Activated CD8-positive, alpha-beta memory T cell treated with anti-CD3 and anti-CD28 coated beads for 48 hours (primary cell): ENCODE measurements around the gene SPATA33.
"Not testable (repeated sequence)": the region's sequence is repeated elsewhere in the genome, so short reads cannot be mapped to it uniquely, and the experiment has no call there.

Experiments used
- DNase-seq, 3 experiments: peaks; one replicate each; pipeline ENCODE4 v3.0.0-alpha.2; 2020; ENCODE audit warnings: low read depth in 2 of 3, low spot score in 2 of 3

The SPATA33 gene

GRCh38 chr16:89691231-89691985, 33.8 kb downstream of the SPATA33 start:
- no peak for DNase-seq

- DNase-seq: no peak
These were observed 34.4 kb downstream of the SPATA33 start for GRCh38 chr16:89691986-89692569.

GRCh38 chr16:89693289-89693731, 35.7 kb downstream of the SPATA33 start:
- DNase-seq: no peak

- DNase-seq: no peak
These were observed 36.5 kb downstream of the SPATA33 start for GRCh38 chr16:89693931-89694783.

GRCh38 chr16:89694784-89695085, 37.1 kb downstream of the SPATA33 start:
- DNase-seq: not testable (repeated sequence)

GRCh38 chr16:89695086-89695874, 37.6 kb downstream of the SPATA33 start:
- no peak for DNase-seq

GRCh38 chr16:89695875-89696669, 38.4 kb downstream of the SPATA33 start:
- DNase-seq: no peak

GRCh38 chr16:89696670-89697128, 39.1 kb downstream of the SPATA33 start:
- DNase-seq: no peak

- DNase-seq: no peak
These were observed 39.6 kb downstream of the SPATA33 start for GRCh38 chr16:89697161-89697615.

- no peak for DNase-seq
These were observed 40.1 kb downstream of the SPATA33 start for GRCh38 chr16:89697616-89698331.

GRCh38 chr16:89698717-89699116, 41.1 kb downstream of the SPATA33 start:
- not testable (repeated sequence) for DNase-seq

GRCh38 chr16:89699629-89700099, 42.0 kb downstream of the SPATA33 start:
- not testable (repeated sequence) for DNase-seq

GRCh38 chr16:89700100-89700648, 42.5 kb downstream of the SPATA33 start:
- peak; percentile 90 to 96 (median 95) for DNase-seq

- no peak for DNase-seq
These were observed 43.2 kb downstream of the SPATA33 start for GRCh38 chr16:89700649-89701424.

- DNase-seq: peak; percentile 89 to 95 (median 94)
These were observed 44.1 kb downstream of the SPATA33 start, which contains the start of gene SPATA2L for GRCh38 chr16:89701425-89702406. SPATA2L (minus strand) TSS chr16:89701705; CDS start chr16:89701232, 473 bp downstream.

- no peak for DNase-seq
These were observed 46.6 kb downstream of the SPATA33 start for GRCh38 chr16:89704281-89704680.

- no peak for DNase-seq
These were observed 47.4 kb downstream of the SPATA33 start for GRCh38 chr16:89705006-89705405.
